ENCODE data around the gene NTRK3.

DNA sequence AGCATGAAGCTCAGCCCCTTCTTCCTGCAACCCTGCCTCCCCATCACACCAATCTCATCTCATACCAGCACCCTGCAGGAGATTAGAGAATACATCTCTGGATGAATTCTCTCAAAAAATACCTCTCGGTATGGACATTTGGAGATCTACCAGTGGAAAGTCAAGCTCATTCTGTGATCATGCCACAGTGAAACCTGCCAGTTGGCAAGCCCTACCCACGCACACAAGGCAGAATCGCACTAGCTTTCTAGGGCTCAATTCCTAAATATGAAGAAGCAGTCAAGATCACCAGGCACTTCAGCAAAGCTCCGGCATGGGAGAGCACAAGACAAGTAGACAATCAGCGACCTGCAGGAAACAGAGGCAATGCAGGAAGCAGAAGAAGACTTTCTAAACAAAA is 221.2 kb downstream of the NTRK3 start:
- TF ChIP-seq CTCF (IDR thresholded peaks at IDR 0.05; ENCODE audit: poor library complexity, severe bottlenecking): no peak
- no peak for TF ChIP-seq RAD21 (conservative IDR thresholded peaks at IDR 0.05)
- TF ChIP-seq POLR2AphosphoS5 (IDR thresholded peaks at IDR 0.05): no peak
- TF ChIP-seq EZH2 (IDR thresholded peaks at IDR 0.05; ENCODE audit: borderline replicate concordance, insufficient read depth, low read length, poor library complexity, severe bottlenecking): no peak
- no peak for TF ChIP-seq EP300 (conservative IDR thresholded peaks at IDR 0.05; ENCODE audit: poor library complexity, severe bottlenecking)
- TF ChIP-seq MXI1 (conservative IDR thresholded peaks at IDR 0.05; ENCODE audit: poor library complexity, severe bottlenecking): no peak
- TF ChIP-seq, protein P1, sequence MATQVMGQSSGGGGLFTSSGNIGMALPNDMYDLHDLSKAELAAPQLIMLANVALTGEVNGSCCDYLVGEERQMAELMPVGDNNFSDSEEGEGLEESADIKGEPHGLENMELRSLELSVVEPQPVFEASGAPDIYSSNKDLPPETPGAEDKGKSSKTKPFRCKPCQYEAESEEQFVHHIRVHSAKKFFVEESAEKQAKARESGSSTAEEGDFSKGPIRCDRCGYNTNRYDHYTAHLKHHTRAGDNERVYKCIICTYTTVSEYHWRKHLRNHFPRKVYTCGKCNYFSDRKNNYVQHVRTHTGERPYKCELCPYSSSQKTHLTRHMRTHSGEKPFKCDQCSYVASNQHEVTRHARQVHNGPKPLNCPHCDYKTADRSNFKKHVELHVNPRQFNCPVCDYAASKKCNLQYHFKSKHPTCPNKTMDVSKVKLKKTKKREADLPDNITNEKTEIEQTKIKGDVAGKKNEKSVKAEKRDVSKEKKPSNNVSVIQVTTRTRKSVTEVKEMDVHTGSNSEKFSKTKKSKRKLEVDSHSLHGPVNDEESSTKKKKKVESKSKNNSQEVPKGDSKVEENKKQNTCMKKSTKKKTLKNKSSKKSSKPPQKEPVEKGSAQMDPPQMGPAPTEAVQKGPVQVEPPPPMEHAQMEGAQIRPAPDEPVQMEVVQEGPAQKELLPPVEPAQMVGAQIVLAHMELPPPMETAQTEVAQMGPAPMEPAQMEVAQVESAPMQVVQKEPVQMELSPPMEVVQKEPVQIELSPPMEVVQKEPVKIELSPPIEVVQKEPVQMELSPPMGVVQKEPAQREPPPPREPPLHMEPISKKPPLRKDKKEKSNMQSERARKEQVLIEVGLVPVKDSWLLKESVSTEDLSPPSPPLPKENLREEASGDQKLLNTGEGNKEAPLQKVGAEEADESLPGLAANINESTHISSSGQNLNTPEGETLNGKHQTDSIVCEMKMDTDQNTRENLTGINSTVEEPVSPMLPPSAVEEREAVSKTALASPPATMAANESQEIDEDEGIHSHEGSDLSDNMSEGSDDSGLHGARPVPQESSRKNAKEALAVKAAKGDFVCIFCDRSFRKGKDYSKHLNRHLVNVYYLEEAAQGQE (IDR thresholded peaks at IDR 0.05; ENCODE audit: borderline replicate concordance): no peak
- no peak for TF ChIP-seq SMC3 (conservative IDR thresholded peaks at IDR 0.05; ENCODE audit: poor library complexity)
- TF ChIP-seq TAF1 (IDR thresholded peaks at IDR 0.05; ENCODE audit: low read depth): no peak

All from neural cell (in vitro differentiated cells).